Nephron progenitor cell (in vitro differentiated cells): ENCODE measurements around the gene PARD3.
"Not testable (repeated sequence)": the region's sequence is repeated elsewhere in the genome, so short reads cannot be mapped to it uniquely, and the experiment has no call there.

Experiments used
- DNase-seq: peaks from one replicate; pipeline ENCODE4 v3.0.0; 2021
- H3K27ac Mint-ChIP-seq: 2 replicates; pipeline ENCODE4 v1.8.0; 2021; ENCODE audit warnings: mild to moderate bottlenecking, moderate library complexity, mixed read lengths
- H3K27me3 Mint-ChIP-seq: 2 replicates; pipeline ENCODE4 v1.8.0; 2021; ENCODE audit warnings: mild to moderate bottlenecking, low read depth, mixed read lengths; ENCODE audit not compliant: poor library complexity
- H3K36me3 Mint-ChIP-seq: 2 replicates; pipeline ENCODE4 v1.8.0; 2021; ENCODE audit warnings: low read depth, mixed read lengths
- H3K4me1 Mint-ChIP-seq: 2 replicates; pipeline ENCODE4 v1.8.0; 2021; ENCODE audit warnings: mixed read lengths
- H3K4me3 Mint-ChIP-seq: 2 replicates; pipeline ENCODE4 v1.8.0; 2021; ENCODE audit warnings: mild to moderate bottlenecking, moderate library complexity, mixed read lengths
- H3K9me3 Mint-ChIP-seq: 2 replicates; pipeline ENCODE4 v1.8.0; 2021; ENCODE audit warnings: mild to moderate bottlenecking, moderate library complexity, mixed read lengths
- CTCF ChIP-seq: fragments of 200-600 bp; sonication (generic); IDR thresholded peaks from 2 replicates; pipeline ENCODE4 v1.5.0; 2021; ENCODE audit warnings: antibody characterized with exemption

Gene PARD3

GRCh38 chr10:34075254-34075926, 739.7 kb downstream of the PARD3 start:
- Mint-ChIP-seq H3K4me1 (peaks cover 5% of the 10 kb centered on the region), H3K27ac (no peak overlapping the region), H3K36me3 (no peaks in the 10 kb centered on the region), H3K27me3 (peaks cover 10% of the 10 kb centered on the region), H3K4me3 (no peak overlapping the region), H3K9me3 (peaks cover 39% of the 10 kb centered on the region)
- no peak for DNase-seq
- no peak for TF ChIP-seq CTCF

DNA sequence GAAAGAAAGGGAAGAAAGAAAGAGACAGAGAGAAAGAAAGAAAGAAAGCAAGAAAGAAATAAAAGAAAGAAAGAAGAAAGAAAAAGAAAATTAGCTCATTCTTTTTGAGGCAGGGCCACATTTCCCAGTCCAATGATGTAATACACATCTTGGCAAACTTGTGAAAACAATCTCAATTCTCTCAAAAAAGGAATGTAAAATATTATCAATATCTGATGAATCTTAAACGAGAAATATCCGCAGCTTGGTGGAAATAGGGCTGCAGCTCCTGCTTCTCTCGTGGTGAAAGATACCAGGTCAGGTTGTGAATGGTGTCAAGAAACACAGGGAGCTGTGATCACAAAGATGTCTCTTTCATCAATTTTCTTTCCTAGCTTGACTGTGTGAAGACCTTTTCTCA, 741.0 kb downstream of the PARD3 start:
- H3K4me1 Mint-ChIP-seq, result no peaks in the 10 kb centered on the region
- no peak overlapping the region for H3K27ac Mint-ChIP-seq
- no peak overlapping the region for H3K4me3 Mint-ChIP-seq
- peaks cover 50% of the 10 kb centered on the region for H3K9me3 Mint-ChIP-seq
- H3K36me3 Mint-ChIP-seq, result no peaks in the 10 kb centered on the region
- no peak for DNase-seq
- TF ChIP-seq CTCF, result no peak
- peaks cover 10% of the 10 kb centered on the region for H3K27me3 Mint-ChIP-seq

DNA sequence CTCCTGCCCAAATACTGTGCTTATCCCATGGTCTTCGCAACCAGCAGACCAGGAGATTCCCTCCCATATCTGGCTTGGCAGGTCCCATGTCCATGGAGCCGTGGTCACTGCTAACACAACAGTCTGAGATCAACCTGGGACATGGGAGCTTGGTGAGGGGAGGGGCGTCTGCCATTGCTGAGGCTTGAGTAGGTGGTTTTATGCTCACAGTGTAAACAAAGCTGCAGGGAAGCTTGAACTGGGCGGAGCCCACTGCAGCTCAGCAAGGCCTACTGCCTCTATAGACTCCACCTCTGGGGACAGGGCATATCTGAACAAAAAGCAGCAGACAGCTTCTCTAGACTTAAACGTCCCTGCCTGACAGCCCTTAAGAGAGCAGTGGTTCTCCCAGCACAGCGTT, 747.4 kb downstream of the PARD3 start:
- peaks cover 19% of the 10 kb centered on the region for H3K36me3 Mint-ChIP-seq
- H3K9me3 Mint-ChIP-seq, result peaks cover 88% of the 10 kb centered on the region
- not testable (repeated sequence) for H3K27ac Mint-ChIP-seq, DNase-seq, H3K4me1 Mint-ChIP-seq, H3K4me3 Mint-ChIP-seq, H3K27me3 Mint-ChIP-seq

DNA sequence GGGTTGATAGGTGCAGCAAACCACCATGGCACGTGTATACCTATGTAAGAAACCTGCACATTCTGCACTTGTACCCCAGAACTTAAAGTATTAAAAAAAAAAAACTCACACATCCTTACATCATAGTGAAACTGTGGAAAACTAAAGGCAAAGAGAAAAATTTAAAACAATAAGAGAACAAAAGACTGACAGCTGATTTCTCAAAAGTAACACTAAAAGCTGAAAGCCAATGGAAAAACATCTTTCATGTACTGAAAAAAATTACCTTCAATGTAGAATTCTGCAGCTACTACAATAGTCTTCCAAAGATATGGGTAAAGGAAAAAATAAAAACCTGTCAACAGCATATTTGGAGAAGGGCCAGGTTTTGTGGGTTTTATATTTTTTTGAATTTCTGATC, 751.5 kb downstream of the PARD3 start:
- Mint-ChIP-seq H3K4me1 (peaks cover 8% of the 10 kb centered on the region), H3K4me3 (no peak overlapping the region), H3K27me3 (peaks cover 4% of the 10 kb centered on the region), H3K36me3 (peaks cover 27% of the 10 kb centered on the region), H3K27ac (no peak overlapping the region), H3K9me3 (peaks cover 83% of the 10 kb centered on the region)
- no peak for DNase-seq
- no peak for TF ChIP-seq CTCF

- peaks cover 4% of the 10 kb centered on the region for H3K27me3 Mint-ChIP-seq
- peaks cover 26% of the 10 kb centered on the region for H3K36me3 Mint-ChIP-seq
- no peak for TF ChIP-seq CTCF
- peaks cover 10% of the 10 kb centered on the region for H3K4me1 Mint-ChIP-seq
- no peak overlapping the region for H3K27ac Mint-ChIP-seq
- no peak for DNase-seq
- no peak overlapping the region for H3K4me3 Mint-ChIP-seq
- H3K9me3 Mint-ChIP-seq, result peaks cover 69% of the 10 kb centered on the region
These were observed 753.3 kb downstream of the PARD3 start for GRCh38 chr10:34061841-34062240.
